HG03571 (cell line): ENCODE data around the gene FAR2.
"Not testable (repeated sequence)": the region's sequence is repeated elsewhere in the genome, so short reads cannot be mapped to it uniquely, and the experiment has no call there.

Experiments
- ATAC-seq: cut with Tn5 transposase; IDR thresholded peaks from one replicate; pipeline ENCODE4 v1.9.1; 2021; ENCODE audit not compliant: unreplicated experiment

Gene FAR2

DNA sequence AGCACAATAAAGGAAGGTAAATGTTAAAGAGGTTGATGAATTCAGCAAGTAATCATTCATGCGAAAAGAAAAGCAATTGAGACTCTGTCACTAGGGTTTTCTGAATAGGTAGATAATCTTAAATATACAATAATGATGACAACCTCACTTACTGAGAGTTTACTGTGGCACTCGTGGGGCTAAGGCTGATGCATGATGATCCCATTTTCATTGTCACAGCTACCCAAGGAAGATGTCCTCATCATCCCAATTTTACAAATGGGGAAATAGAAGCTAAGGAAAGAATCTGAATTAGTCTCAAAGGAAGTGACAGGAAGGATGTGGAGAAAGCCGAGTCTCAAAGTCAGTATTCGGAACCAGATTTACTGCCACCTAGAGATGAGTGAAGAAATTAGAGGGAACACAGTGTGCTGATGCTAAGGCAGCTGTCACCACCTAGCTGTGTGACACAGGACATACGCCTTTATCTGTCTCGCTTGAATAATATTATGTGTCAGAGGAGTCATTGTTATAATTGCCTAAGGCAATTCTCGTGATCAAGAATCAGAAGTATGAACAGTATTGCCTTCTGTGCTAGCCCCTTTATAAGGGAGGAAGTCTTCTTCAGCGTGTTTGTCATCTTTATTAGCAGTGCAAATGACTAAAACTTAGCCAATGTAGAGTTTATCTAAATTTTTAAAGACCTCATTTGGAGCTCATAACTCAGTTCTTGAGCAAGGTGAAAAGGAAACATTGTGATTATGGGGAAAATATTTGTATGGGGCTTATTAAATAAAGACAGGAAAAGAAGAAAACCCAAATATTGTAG, 168.7 kb downstream of the FAR2 start:
- ATAC-seq, result peak; percentile 99

DNA sequence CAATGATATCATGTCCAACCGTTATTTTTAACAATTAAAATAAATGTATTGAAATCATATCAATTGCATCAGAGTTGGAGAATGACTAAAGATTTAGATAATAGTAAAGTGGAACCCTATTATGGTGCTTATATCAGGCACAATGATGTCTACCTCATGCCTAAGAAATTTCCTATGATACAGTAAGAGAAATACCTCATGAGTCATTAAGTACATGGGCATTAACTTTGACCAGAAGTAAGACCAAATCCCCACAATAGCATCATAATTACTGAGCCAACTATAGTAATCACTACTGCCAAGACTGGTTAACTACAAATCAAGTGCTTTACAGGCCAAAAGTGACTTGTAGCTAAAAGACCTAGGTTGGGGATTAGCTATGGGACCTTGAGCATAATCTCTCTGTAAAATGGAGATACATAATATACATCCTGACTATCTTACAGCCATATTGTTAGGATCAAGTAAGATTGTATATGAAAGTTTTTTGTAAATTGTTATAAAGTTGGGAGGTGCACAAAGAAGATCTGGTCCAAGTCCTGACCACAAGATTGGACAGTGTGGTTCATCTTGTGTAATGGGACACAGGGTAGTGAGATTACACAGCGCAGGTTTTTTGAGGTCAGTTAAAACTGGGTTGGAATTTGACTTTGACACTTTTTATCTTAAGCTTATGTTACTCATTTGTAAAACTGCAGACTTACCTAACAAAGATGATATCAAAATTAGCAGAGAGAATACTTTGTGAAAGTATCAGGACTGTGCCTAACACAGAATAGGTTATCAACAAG, 171.4 kb downstream of the FAR2 start:
- ATAC-seq, result no peak

- no peak for ATAC-seq
These were observed 173.1 kb downstream of the FAR2 start for GRCh38 chr12:29322157-29322556.

DNA sequence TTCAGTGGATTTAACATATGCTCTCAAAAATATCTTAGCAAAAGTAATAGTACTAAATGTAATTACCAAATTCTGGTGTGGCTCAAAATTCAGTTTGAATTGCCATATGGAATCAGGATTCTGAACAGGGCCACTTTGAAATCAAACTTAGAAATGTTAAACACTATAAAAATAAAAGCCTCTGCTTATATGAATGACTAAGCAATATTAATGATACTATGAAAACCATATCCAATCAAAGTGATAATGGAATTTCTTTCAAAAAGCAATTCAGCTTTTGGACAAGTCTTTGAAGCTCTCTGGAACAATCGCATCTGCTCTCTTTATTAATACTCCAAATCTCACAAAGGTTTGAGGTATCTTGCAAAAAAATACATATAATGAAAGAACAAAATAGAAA, 180.3 kb downstream of the FAR2 start:
- no peak for ATAC-seq

DNA sequence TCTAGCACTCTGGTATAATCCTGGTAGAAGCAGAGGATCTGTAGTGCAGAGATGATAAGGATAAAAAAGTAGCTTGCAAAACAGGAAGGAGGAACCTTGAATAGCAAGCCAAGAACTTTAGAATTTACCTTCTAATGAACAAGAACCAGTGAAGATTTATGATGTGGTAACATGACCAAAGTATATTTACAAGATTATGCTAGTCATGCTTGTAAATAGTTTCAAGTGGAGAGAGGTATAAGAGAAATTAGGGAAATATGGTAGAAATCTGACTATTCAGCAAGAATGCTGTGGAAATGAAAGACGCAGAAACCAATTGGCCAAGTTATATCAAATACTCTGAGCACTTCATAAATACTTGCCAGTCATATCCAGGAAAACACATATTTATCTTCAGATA, 184.1 kb downstream of the FAR2 start:
- ATAC-seq, result no peak

DNA sequence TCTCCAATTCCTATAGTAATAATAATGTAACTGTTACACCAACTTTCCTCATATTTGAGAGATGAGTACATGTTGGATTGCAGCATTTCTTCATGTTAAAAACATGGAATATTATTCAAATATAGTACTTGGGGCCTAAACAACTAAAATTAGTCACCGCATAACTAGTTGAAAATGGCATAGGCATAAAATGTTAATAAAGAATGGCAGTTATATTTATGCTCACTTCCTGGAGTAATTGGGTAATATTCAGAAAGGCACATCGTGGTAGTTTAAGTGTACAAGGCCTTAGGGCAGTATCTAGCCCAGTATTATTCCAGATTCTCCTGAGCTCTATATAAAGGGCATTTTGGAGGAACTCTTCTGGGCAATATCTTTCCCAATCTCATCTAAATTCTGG, 185.9 kb downstream of the FAR2 start:
- ATAC-seq, result no peak

GRCh38 chr12:29337325-29337724, 188.2 kb downstream of the FAR2 start:
- ATAC-seq, result no peak

GRCh38 chr12:29343022-29343799, 194.1 kb downstream of the FAR2 start:
- ATAC-seq, result no peak

- no peak for ATAC-seq
These were observed 197.8 kb downstream of the FAR2 start for GRCh38 chr12:29346769-29347421.

DNA sequence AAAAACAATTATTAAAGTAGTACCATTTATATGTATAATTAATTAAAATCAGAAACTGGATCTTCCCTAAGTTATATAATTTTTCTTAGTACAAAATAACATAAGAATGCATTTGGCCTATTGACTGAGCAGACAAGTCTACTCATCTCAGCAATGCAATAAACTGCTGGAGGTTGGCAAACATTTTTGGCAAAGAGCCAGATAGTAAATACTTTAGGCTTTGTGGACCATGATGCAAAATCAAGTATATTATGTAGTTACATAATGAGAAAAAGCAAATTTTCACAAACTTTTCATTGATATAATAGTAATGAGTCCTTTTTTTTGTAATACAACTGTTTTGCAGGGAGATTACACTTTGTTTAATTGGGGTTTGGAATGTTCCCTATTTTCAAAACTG, 201.0 kb downstream of the FAR2 start:
- ATAC-seq, result no peak

DNA sequence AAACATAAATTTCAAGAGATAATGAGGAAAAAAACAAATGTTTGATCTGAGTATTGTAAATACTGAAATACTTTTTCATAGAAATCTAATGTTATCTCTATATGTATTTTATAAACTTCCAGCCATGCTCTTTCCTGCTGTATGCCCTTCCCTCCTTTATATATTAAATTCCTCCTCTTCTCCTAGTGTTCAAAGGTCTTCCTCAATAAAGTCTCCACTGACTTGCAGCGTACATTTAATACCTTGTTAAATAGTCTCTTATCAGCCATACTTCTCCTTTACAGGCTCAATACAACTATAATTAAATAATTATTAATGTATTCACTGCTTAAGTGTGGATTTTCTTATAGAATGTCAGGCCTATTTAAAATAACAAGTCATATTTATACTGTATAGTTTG, 205.9 kb downstream of the FAR2 start:
- ATAC-seq, result no peak

DNA sequence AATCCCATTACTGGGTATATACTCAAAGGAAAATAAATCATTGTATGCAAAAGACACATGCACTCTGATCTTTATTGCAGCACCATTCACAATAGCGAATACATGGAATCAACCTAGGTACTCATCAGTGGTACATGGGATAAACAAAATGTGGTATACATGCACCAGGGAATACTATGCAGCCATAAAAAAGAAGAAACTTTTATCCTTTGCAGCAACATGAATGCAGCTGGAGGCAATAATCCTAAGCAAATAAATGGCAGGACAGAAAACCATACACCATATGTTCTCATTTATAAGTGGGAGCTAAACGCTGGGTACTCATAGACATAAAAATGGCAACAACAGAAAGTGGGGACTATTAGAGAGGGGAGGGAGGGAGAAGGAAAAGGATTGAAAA, 216.0 kb downstream of the FAR2 start:
- no peak for ATAC-seq

DNA sequence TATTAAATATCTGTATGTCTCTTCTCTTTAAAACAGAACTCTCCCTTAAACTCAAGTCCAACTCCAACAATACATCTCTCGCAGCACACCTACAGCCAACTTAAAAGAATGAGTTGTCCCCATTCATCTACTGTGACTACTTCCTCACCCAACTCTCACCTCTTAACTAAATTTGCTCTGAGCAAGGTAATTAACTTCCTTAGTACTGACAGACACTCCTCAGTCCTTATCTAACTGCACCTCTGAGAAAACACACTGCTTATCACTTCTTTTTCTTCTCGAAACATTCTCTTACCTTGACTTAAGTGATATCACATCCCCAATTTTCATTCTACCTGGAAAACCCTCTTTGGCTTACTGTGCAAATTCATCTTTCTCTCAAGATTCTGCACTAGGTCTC, 224.9 kb downstream of the FAR2 start:
- ATAC-seq, result no peak

DNA sequence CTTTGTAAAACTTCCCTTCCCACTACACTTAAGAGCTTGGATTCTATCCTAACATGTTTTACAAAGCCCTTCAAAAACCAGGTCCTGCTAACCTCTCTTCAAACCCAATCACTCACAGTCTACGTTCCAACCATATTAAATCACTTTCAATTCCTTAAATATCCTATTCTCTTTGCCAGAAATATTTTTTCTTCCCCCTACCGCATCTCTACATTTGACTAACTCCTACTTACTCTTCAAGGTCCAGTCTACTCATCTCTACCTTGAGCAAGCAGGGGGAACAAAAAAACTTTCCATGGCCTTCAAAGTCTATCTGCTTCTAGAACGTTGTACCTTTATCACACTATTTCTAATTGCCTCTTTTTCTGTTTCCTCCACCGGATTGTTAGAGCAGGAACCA, 225.8 kb downstream of the FAR2 start:
- ATAC-seq, result no peak

DNA sequence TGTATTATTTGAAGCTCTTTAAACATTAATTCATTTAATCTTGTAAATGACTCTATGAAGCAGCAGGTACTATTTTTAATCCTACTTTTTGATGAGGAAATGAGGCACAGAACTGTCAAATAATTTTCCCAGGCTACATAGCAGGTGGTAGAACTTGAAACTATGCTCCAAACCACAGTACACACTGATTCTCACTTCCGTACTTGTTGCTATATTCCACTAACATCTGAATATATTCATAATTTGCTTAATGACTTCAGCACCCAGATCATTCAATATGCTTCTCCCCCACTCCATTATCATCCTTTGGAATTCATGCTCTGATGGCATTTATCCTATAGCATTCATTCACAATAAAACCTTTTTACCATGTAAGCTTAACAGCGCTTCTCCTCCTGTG, 227.0 kb downstream of the FAR2 start:
- ATAC-seq, result no peak

DNA sequence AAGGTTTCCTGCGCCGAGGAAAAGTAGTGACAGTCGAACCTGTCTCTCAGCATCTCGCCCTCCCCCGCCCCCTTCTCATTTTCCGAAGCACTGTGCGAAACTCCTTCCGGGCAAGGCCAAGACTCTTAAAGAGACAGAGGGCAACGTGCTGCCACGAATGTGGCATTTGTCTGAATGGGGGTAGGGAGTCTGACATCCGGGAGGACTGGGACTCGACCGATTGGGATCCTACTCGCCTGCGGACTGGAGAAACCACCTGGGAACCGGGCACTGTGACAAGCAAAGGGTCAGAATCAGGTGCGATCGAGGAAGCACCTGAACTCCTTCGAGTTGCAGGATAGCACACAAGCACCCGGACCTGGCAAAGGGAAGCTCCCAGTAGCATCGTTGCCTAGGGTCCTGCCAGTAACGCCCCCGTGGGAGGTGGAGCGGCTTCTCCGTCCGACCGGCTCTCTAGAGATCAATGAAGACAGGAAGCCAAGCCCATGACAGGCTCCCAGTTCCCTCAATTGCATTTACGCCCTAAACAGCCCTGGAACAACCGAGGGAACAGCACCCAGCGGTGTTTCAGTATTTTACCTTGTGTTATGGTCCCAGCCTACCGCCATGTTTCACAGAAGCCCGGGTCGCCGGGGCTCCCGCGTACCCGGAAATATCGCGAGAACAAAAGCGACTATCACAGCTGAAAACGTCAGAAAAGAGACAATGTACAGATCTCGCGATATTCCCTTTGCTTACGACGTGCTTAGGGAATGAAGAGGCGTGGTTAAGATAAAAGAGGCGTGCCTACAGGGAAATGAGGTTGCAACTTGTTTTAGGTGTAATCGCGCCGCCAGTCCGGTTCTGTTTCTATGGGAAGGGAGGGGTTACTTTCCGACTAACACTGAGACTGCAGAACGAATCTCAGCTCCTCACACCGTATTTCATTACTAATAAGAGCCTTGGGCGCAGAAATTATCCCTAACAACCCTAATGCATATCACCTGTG, 231.8 kb downstream of the FAR2 start, which contains the start of gene ERGIC2:
Gene ERGIC2, minus strand, starts transcription at position 637 of the 988 bp plus-strand sequence. CDS start 9,539 bp downstream, outside the sequence.
- ATAC-seq, result peak; percentile 96

GRCh38 chr12:29382251-29382650, 233.2 kb downstream of the FAR2 start:
- no peak for ATAC-seq

- not testable (repeated sequence) for ATAC-seq
These were observed 236.1 kb downstream of the FAR2 start for GRCh38 chr12:29385194-29385593.
